A549 treated with AZD9567 at 1 μM for 4 hours (cell line): ENCODE results near the gene GRID2. TPM values are rescaled to one million over a fixed set of nuclear protein-coding genes. Genes with fewer than 3 reads are reported as not detected.

Experiments
- total RNA-seq: library from RNA; stranded (reverse); fragments of 200-300 nt; extraction: Qiagen RNA extraction; gene quantifications from 5 replicates; pipeline ENCODE4 v1.2.3, GENCODE V29; 2022; ENCODE audit not compliant: insufficient read depth

GRID2 gene
- not detected in 5 replicates for total RNA-seq

DNA sequence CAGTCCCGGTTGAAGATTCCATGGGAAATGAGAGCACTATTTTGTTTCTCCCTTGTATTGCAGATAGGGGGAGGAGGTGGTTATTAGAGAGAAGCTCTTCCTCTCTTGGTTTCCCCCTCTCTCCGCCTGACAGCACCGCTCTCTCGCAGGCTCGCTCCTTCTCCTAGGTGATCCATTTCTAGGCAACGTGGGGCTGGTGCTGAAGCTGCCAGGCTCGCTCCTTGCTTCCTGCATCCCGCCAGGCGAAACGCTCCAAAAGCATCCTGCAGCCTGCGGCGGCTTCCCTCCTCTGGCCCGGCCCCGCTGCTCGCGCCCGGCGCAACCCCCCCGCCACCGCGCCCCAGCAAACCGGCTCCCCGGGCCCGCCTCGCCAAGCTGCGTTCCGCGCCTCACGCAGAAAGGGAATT lies at the start of gene GRID2:
TSS of gene GRID2 (plus strand) at position 346 of the 407 bp plus-strand sequence.

